Astrocyte (in vitro differentiated cells and primary cell): ENCODE results near the gene TNIP1.

Experiments used
- EZH2 ChIP-seq: IDR thresholded peaks from 2 replicates; pipeline ENCODE4 v1.6.1; 2012; ENCODE audit warnings: mild to moderate bottlenecking, low read length, inconsistent platforms; ENCODE audit not compliant: insufficient read depth
- TF ChIP-seq, protein P1 (sequence below): IDR thresholded peaks from 2 replicates; pipeline ENCODE4 v1.5.1; 2011; ENCODE audit warnings: low read depth, mild to moderate bottlenecking, inconsistent platforms, low read length, moderate library complexity; ENCODE audit not compliant: insufficient read depth

- TF ChIP-seq, protein P1, sequence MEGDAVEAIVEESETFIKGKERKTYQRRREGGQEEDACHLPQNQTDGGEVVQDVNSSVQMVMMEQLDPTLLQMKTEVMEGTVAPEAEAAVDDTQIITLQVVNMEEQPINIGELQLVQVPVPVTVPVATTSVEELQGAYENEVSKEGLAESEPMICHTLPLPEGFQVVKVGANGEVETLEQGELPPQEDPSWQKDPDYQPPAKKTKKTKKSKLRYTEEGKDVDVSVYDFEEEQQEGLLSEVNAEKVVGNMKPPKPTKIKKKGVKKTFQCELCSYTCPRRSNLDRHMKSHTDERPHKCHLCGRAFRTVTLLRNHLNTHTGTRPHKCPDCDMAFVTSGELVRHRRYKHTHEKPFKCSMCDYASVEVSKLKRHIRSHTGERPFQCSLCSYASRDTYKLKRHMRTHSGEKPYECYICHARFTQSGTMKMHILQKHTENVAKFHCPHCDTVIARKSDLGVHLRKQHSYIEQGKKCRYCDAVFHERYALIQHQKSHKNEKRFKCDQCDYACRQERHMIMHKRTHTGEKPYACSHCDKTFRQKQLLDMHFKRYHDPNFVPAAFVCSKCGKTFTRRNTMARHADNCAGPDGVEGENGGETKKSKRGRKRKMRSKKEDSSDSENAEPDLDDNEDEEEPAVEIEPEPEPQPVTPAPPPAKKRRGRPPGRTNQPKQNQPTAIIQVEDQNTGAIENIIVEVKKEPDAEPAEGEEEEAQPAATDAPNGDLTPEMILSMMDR: no peak
- no peak for TF ChIP-seq EZH2
Observed at GRCh38 chr5:151118913-151119575, 38.2 kb upstream of the TNIP1 start.
